Measurements from ENCODE around the gene TRAFD1. TPM values are rescaled to one million over a fixed set of nuclear protein-coding genes. Genes with fewer than 3 reads are reported as not detected.

TRAFD1 gene
- total RNA-seq, 1 experiment from 2014 or later, result 23.4 TPM

DNA sequence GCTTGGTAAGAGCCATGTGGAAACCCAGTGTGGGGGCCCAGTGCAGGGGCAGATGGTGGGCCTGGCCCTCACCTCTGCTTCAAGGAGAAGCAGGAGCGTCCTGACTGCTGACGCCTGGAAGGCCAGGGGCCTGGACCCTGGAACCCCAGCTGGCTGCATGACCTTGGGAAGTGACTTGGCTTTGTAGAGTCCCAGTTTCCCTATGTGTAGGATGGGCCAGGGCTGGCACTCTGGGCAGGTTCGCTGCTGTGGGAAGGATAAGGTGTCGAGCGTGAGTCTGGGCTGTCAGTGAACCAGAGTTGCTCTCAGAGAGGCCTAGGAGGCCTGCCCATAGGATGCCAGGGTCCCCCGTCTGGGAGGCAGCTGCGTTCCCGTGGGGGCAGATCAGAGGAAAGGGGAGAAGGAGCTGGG is 43.2 kb downstream of the TRAFD1 start:
- Mint-ChIP-seq H3K27me3 (ENCODE audit: insufficient read depth, unreplicated experiment) (no peaks in the 10 kb centered on the region), H3K4me3 (ENCODE audit: unreplicated experiment) (no peak overlapping the region), H3K27ac (ENCODE audit: low read depth, unreplicated experiment) (no peak overlapping the region), H3K4me1 (ENCODE audit: insufficient read depth, unreplicated experiment) (no peaks in the 10 kb centered on the region), H3K9me3 (ENCODE audit: unreplicated experiment) (no peaks in the 10 kb centered on the region), H3K36me3 (ENCODE audit: insufficient read depth, unreplicated experiment) (peaks cover 13% of the 10 kb centered on the region)
- TF ChIP-seq, protein P1, sequence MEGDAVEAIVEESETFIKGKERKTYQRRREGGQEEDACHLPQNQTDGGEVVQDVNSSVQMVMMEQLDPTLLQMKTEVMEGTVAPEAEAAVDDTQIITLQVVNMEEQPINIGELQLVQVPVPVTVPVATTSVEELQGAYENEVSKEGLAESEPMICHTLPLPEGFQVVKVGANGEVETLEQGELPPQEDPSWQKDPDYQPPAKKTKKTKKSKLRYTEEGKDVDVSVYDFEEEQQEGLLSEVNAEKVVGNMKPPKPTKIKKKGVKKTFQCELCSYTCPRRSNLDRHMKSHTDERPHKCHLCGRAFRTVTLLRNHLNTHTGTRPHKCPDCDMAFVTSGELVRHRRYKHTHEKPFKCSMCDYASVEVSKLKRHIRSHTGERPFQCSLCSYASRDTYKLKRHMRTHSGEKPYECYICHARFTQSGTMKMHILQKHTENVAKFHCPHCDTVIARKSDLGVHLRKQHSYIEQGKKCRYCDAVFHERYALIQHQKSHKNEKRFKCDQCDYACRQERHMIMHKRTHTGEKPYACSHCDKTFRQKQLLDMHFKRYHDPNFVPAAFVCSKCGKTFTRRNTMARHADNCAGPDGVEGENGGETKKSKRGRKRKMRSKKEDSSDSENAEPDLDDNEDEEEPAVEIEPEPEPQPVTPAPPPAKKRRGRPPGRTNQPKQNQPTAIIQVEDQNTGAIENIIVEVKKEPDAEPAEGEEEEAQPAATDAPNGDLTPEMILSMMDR (IDR thresholded peaks at IDR 0.05; ENCODE audit: unreplicated experiment), result no peak
- no peak for DNase-seq (ENCODE audit: unreplicated experiment)
- POLR2A ChIA-PET, result no interaction called here
- BruUV-seq (replicated peaks), result no TSS peak
- intact Hi-C loops (cut with micrococcal nuclease), result no loop called here
- CTCF ChIA-PET, result interaction anchor here (0.6 kb wide), 1 partner anchor 225 kb away, joined by 6 read pairs; no protein-coding TSS in a partner anchor

DNA sequence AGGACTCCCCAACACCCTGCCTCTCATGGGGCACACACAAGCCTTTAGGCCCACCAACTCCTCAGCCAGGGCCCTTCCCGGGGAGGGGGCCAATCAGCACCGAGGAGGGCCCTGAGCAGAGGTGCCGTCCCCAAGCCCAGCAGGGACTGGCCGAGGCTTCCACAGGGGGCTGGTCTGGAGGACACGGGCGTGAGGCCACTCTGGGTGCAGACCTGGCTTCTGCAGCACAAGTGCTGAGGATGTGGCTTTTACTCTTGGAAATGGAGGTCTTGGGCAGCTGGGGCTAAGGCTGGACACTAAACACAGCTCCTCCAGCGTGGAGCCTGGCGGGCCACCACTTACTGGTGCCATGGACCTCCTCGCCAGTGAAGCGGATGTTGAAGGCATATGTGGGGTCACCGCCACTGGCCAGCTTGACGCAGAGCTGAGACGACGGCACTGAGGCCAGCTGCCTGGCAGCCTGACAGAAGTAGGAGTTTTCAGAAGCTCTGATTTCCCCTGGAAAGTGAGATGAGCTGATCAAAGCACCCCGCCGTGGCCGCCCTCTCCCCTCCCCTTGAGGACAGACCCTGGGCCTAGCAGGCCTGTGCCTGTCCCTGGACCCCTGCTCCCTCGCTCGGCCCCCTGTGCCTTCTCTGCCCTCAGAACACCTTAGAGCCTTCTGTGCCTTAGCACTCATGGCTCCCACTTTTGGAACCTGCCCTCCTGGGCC is 44.0 kb downstream of the TRAFD1 start:
- Mint-ChIP-seq H3K4me1 (ENCODE audit: insufficient read depth, unreplicated experiment) (no peaks in the 10 kb centered on the region), H3K4me3 (ENCODE audit: unreplicated experiment) (no peak overlapping the region), H3K36me3 (ENCODE audit: insufficient read depth, unreplicated experiment) (peaks cover 16% of the 10 kb centered on the region), H3K27ac (ENCODE audit: low read depth, unreplicated experiment) (no peak overlapping the region), H3K9me3 (ENCODE audit: unreplicated experiment) (no peaks in the 10 kb centered on the region), H3K27me3 (ENCODE audit: insufficient read depth, unreplicated experiment) (no peaks in the 10 kb centered on the region)
- TF ChIP-seq, protein P1 (IDR thresholded peaks at IDR 0.05; ENCODE audit: unreplicated experiment), result no peak
- BruUV-seq (replicated peaks), result no TSS peak
- POLR2A ChIA-PET, result no interaction called here
- CTCF ChIA-PET, result no interaction called here
- DNase-seq (ENCODE audit: unreplicated experiment), result no peak
- intact Hi-C loops (cut with micrococcal nuclease), result no loop called here

DNA sequence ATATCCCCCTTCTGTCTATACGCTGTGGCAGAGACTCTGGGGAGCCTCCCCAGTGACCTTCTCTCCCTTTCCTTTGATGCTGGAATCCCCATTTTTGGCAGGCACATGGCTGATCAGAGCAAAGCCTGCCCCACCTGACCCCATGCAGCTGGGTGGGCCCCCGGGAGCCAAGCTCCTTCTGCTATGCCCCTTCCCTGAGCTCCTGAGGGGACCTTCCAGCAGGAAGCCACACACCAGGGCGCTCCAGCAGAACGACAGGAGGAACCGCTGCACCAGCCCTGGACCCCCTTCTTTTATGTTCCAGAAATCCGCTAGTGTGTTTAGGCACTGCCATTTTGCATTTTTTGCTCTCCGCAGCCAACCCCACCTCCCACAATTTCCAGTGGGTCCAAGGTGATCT is 44.6 kb downstream of the TRAFD1 start:
- ChIA-PET CTCF (no interaction called here), POLR2A (no interaction called here)
- no peak overlapping the region for H3K4me3 Mint-ChIP-seq (ENCODE audit: unreplicated experiment)
- TF ChIP-seq, protein P1 (IDR thresholded peaks at IDR 0.05; ENCODE audit: unreplicated experiment), result no peak
- no peaks in the 10 kb centered on the region for H3K4me1 Mint-ChIP-seq (ENCODE audit: insufficient read depth, unreplicated experiment)
- intact Hi-C loops (cut with micrococcal nuclease), result no loop called here
- H3K27me3 Mint-ChIP-seq (ENCODE audit: insufficient read depth, unreplicated experiment), result no peaks in the 10 kb centered on the region
- no peaks in the 10 kb centered on the region for H3K9me3 Mint-ChIP-seq (ENCODE audit: unreplicated experiment)
- peak overlapping the region; percentile 57 for H3K27ac Mint-ChIP-seq (ENCODE audit: low read depth, unreplicated experiment)
- no TSS peak for BruUV-seq (replicated peaks)
- H3K36me3 Mint-ChIP-seq (ENCODE audit: insufficient read depth, unreplicated experiment), result peaks cover 20% of the 10 kb centered on the region
- DNase-seq (ENCODE audit: unreplicated experiment), result no peak

DNA sequence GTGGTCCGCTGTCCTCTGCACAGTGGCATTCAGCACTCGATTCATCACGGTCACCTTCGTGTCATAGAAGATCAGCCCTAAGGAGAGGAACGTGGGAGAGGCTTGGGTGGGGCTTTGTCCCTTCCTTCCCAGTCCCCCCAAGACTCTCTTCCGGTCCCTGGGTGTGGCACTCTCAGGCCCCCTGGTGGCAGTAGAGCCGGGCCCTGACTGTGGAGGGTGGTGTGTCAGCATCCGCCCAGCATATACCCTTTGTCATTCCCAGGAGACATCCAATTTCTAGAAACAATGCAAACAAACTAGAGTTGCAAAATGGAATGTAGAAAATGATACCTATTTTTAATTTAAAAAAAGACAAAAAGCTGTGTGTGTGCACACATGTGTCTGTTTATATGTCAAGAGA is 45.0 kb downstream of the TRAFD1 start:
- no TSS peak for BruUV-seq (replicated peaks)
- ChIA-PET CTCF (no interaction called here), POLR2A (no interaction called here)
- H3K4me1 Mint-ChIP-seq (ENCODE audit: insufficient read depth, unreplicated experiment), result no peaks in the 10 kb centered on the region
- H3K36me3 Mint-ChIP-seq (ENCODE audit: insufficient read depth, unreplicated experiment), result peaks cover 22% of the 10 kb centered on the region
- intact Hi-C loops (cut with micrococcal nuclease), result no loop called here
- TF ChIP-seq, protein P1 (IDR thresholded peaks at IDR 0.05; ENCODE audit: unreplicated experiment), result peak; percentile 19
- H3K4me3 Mint-ChIP-seq (ENCODE audit: unreplicated experiment), result no peak overlapping the region
- no peaks in the 10 kb centered on the region for H3K9me3 Mint-ChIP-seq (ENCODE audit: unreplicated experiment)
- H3K27me3 Mint-ChIP-seq (ENCODE audit: insufficient read depth, unreplicated experiment), result no peaks in the 10 kb centered on the region
- DNase-seq (ENCODE audit: unreplicated experiment), result peak; percentile 22
- H3K27ac Mint-ChIP-seq (ENCODE audit: low read depth, unreplicated experiment), result peak overlapping the region; percentile 57
